ENCODE data around the gene C3orf52. TPM values are rescaled to one million over a fixed set of nuclear protein-coding genes. Genes with fewer than 3 reads are reported as not detected.
A peak's percentile ranks its signal among the peaks of the same experiment; 100 is the strongest.
"Not testable (repeated sequence)": the region's sequence is repeated elsewhere in the genome, so short reads cannot be mapped to it uniquely, and the experiment has no call there.

Gene C3orf52, protein sequence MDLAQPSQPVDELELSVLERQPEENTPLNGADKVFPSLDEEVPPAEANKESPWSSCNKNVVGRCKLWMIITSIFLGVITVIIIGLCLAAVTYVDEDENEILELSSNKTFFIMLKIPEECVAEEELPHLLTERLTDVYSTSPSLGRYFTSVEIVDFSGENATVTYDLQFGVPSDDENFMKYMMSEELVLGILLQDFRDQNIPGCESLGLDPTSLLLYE
- total RNA-seq (ENCODE audit: unreplicated experiment) = 1.4 TPM
- long read RNA-seq, partial matches to known transcripts = 0 of 2 reads
- long read RNA-seq, other reads (novel, unspliced or antisense) = 0 of 2 reads

GRCh38 chr3:112086076-112086854 lies at the start of gene C3orf52:
Gene C3orf52 (plus strand): TSS chr3:112086389. CDS start chr3:112086408, 19 bp downstream.
- Mint-ChIP-seq H3K4me3 (ENCODE audit: unreplicated experiment) (peak within 1 kb of the TSS; percentile 84), H3K27me3 (ENCODE audit: unreplicated experiment) (peaks cover 4% of the 10 kb centered on the region), H3K9me3 (ENCODE audit: unreplicated experiment) (no peaks in the 10 kb centered on the region), H3K4me1 (ENCODE audit: low read depth, unreplicated experiment) (peaks cover 12% of the 10 kb centered on the region), H3K27ac (ENCODE audit: unreplicated experiment) (no peak within 1 kb of the TSS), H3K36me3 (ENCODE audit: unreplicated experiment) (no peaks in the 10 kb centered on the region)
- DNase-seq = peak; percentile 85
- TF ChIP-seq CTCF (IDR thresholded peaks at IDR 0.05; ENCODE audit: partially characterized antibody, unreplicated experiment) = peak; percentile 17

DNA sequence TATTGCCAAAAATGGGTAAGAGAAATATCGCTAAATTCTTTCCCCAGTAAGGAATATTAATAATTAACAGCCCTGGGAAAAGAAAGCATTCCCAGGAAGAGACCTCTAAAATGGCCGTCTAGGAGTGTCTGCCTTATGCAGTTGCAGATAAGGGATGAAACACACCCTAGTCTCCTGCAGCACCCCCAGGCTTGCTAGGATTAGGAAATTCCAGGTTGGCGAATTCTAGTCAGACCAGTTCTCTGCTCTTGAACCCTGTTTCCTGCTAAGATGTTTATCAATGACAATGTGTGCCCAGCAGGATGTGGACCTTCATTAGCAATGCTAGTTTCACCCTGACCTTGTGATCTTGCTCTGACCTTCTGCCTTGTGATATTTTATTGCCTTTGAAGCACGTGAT lies 49.0 kb upstream of the C3orf52 start:
- not testable (repeated sequence) for H3K9me3 Mint-ChIP-seq (ENCODE audit: unreplicated experiment); DNase-seq; H3K27ac Mint-ChIP-seq (ENCODE audit: unreplicated experiment); H3K4me3 Mint-ChIP-seq (ENCODE audit: unreplicated experiment); H3K36me3 Mint-ChIP-seq (ENCODE audit: unreplicated experiment); H3K27me3 Mint-ChIP-seq (ENCODE audit: unreplicated experiment)
- H3K4me1 Mint-ChIP-seq (ENCODE audit: low read depth, unreplicated experiment) = peaks cover 17% of the 10 kb centered on the region

DNA sequence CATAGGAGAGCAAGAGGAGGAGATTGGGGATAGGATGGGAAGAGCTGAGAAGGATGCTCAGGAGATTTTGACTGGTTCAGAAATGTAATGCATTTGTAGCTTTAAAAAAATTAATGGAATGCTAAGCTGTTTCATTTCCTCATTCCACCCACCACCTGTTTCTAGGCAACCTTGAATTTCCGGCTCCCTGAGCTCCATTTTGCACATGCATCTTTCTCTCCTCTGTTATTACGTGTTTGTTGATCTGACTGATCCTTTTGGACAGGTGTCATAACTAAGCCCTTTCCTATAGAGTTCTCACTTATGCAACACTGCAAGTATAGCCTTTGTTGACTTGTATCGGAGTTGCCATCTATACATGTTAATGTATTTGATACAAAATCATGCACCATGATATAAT lies 47.3 kb upstream of the C3orf52 start:
- Mint-ChIP-seq H3K36me3 (ENCODE audit: unreplicated experiment) (peaks cover 4% of the 10 kb centered on the region), H3K4me1 (ENCODE audit: low read depth, unreplicated experiment) (peaks cover 6% of the 10 kb centered on the region), H3K9me3 (ENCODE audit: unreplicated experiment) (no peaks in the 10 kb centered on the region), H3K4me3 (ENCODE audit: unreplicated experiment) (no peak overlapping the region), H3K27me3 (ENCODE audit: unreplicated experiment) (no peaks in the 10 kb centered on the region), H3K27ac (ENCODE audit: unreplicated experiment) (no peak overlapping the region)
- DNase-seq = no peak
- TF ChIP-seq CTCF (IDR thresholded peaks at IDR 0.05; ENCODE audit: partially characterized antibody, unreplicated experiment) = no peak

DNA sequence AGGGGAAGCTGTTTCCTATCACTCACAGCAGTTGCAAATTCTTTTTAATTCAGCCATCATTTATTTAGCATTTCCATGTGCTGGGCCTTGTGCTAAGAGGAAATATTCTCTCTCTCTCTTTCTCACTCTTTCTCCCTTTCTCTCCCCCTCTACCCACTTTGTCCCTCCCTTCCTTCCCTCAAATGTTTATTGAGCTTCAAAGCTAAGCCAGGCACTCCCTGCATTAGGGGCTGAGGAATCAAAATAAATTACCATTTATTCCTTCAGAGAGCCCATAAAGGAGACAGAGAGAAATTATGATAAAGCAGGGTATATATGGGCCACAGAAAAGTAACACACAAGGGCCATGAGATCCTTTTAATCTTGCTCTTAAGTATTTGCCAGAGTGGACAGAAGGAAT lies 44.9 kb upstream of the C3orf52 start:
- Mint-ChIP-seq H3K27me3 (ENCODE audit: unreplicated experiment) (no peaks in the 10 kb centered on the region), H3K4me3 (ENCODE audit: unreplicated experiment) (no peak overlapping the region), H3K36me3 (ENCODE audit: unreplicated experiment) (peaks cover 4% of the 10 kb centered on the region), H3K27ac (ENCODE audit: unreplicated experiment) (no peak overlapping the region), H3K9me3 (ENCODE audit: unreplicated experiment) (no peaks in the 10 kb centered on the region), H3K4me1 (ENCODE audit: low read depth, unreplicated experiment) (no peaks in the 10 kb centered on the region)
- no peak for TF ChIP-seq CTCF (IDR thresholded peaks at IDR 0.05; ENCODE audit: partially characterized antibody, unreplicated experiment)
- DNase-seq = no peak

GRCh38 chr3:112042842-112043280 lies 43.3 kb upstream of the C3orf52 start:
- no peaks in the 10 kb centered on the region for H3K4me1 Mint-ChIP-seq (ENCODE audit: low read depth, unreplicated experiment)
- TF ChIP-seq CTCF (IDR thresholded peaks at IDR 0.05; ENCODE audit: partially characterized antibody, unreplicated experiment) = no peak
- no peak overlapping the region for H3K27ac Mint-ChIP-seq (ENCODE audit: unreplicated experiment)
- H3K27me3 Mint-ChIP-seq (ENCODE audit: unreplicated experiment) = no peaks in the 10 kb centered on the region
- DNase-seq = no peak
- H3K9me3 Mint-ChIP-seq (ENCODE audit: unreplicated experiment) = no peaks in the 10 kb centered on the region
- no peaks in the 10 kb centered on the region for H3K36me3 Mint-ChIP-seq (ENCODE audit: unreplicated experiment)
- H3K4me3 Mint-ChIP-seq (ENCODE audit: unreplicated experiment) = no peak overlapping the region

All from glutamatergic neuron (in vitro differentiated cells).